CD4-positive, CD25-positive, alpha-beta regulatory T cell (primary cell): ENCODE measurements around the gene CARD16. TPM values are rescaled to one million over a fixed set of nuclear protein-coding genes. Genes with fewer than 3 reads are reported as not detected.

Source experiments
- polyA plus RNA-seq, 4 donors: library from polyadenylated mRNA; unstranded; fragments of 300-500 nt; fragmentation: Illumina TruSeq; gene quantifications; one replicate each; pipeline ENCODE4 v1.2.3, GENCODE V29; 2021
- total RNA-seq: library from RNA; stranded (reverse); gene quantifications from one replicate; pipeline ENCODE4 v1.2.3, GENCODE V29; 2022

The CARD16 gene
- total and polyA plus RNA-seq, 5 donors from 2014 or later = 109 to 445 (median 341) TPM

Other genes starting within 250 kb of the CARD16 start
- 0.72 TPM for gene CASP12, start 146.9 kb downstream of the CARD16 start, total RNA-seq
- under 1 TPM in 3 of 4 donors, not detected in 1; 0.37 to 0.77 (median 0.49) TPM for gene CASP12, start 146.9 kb downstream of the CARD16 start, polyA plus RNA-seq
- 116 TPM for gene CASP4, start 76.8 kb downstream of the CARD16 start, total RNA-seq
- 100 to 1,000 TPM; 108 to 137 (median 124) TPM for gene CASP4, start 76.8 kb downstream of the CARD16 start, polyA plus RNA-seq
- gene CASP5, start 22.2 kb downstream of the CARD16 start, total RNA-seq = not detected
- gene CASP5, start 22.2 kb downstream of the CARD16 start, polyA plus RNA-seq = under 1 TPM in 1 of 4 donors, not detected in 3; 0.24 TPM
- gene CASP1, start 10.2 kb downstream of the CARD16 start, total RNA-seq = 67.5 TPM
- gene CASP1, start 10.2 kb downstream of the CARD16 start, polyA plus RNA-seq = 100 to 1,000 TPM; 104 to 208 (median 141) TPM
- not detected for gene CARD18, start 94.4 kb upstream of the CARD16 start, total RNA-seq
- not detected for gene CARD18, start 94.4 kb upstream of the CARD16 start, polyA plus RNA-seq